Neural progenitor cell (in vitro differentiated cells): ENCODE measurements around the gene PDIA6. TPM values are rescaled to one million over a fixed set of nuclear protein-coding genes. Genes with fewer than 3 reads are reported as not detected.

Source experiments
- DNase-seq: peaks from one replicate; pipeline ENCODE4 v3.0.0-alpha.2; 2016; ENCODE audit warnings: low spot score
- H2AFZ ChIP-seq: fragments of 200-600 bp; sonication (generic); replicated peaks from 2 replicates; pipeline ENCODE4 v1.6.1; 2016; ENCODE audit warnings: antibody characterized with exemption
- H3F3A ChIP-seq: fragments of 200-600 bp; sonication (generic); 2 replicates; pipeline ENCODE4 v1.6.1; 2016; ENCODE audit warnings: antibody characterized with exemption, low read depth
- H3K27ac ChIP-seq: fragments of 200-600 bp; sonication (generic); 2 replicates; pipeline ENCODE4 v1.5.1; 2016; ENCODE audit warnings: mild to moderate bottlenecking
- H3K27me3 ChIP-seq: fragments of 200-600 bp; sonication (generic); 2 replicates; pipeline ENCODE4 v1.6.1; 2016; ENCODE audit warnings: mild to moderate bottlenecking, moderate library complexity
- H3K36me3 ChIP-seq: fragments of 200-600 bp; sonication (generic); 2 replicates; pipeline ENCODE4 v1.5.1; 2016
- H3K4me1 ChIP-seq: fragments of 200-600 bp; sonication (generic); 2 replicates; pipeline ENCODE4 v1.6.1; 2016; ENCODE audit warnings: mixed run types
- H3K4me2 ChIP-seq: fragments of 200-600 bp; sonication (generic); 2 replicates; pipeline ENCODE4 v1.6.1; 2016
- H3K4me3 ChIP-seq: fragments of 200-600 bp; sonication (generic); 2 replicates; pipeline ENCODE4 v1.5.1; 2016
- H3K79me2 ChIP-seq: fragments of 200-600 bp; sonication (generic); 2 replicates; pipeline ENCODE4 v1.6.1; 2016; ENCODE audit warnings: low read depth
- H3K9ac ChIP-seq: fragments of 200-600 bp; sonication (generic); 2 replicates; pipeline ENCODE4 v1.6.1; 2016
- H3K9me3 ChIP-seq: fragments of 200-600 bp; sonication (generic); 2 replicates; pipeline ENCODE4 v1.5.1; 2016; ENCODE audit warnings: low read depth
- H4K20me1 ChIP-seq: fragments of 200-600 bp; sonication (generic); 2 replicates; pipeline ENCODE4 v1.6.1; 2016; ENCODE audit warnings: low read depth
- H3K27ac Mint-ChIP-seq: 3 replicates; pipeline ENCODE4 v1.8.0; 2021; ENCODE audit warnings: mixed read lengths
- H3K27me3 Mint-ChIP-seq: 2 replicates; pipeline ENCODE4 v1.8.0; 2022; ENCODE audit warnings: low read depth, mild to moderate bottlenecking, inconsistent platforms, moderate library complexity, mixed read lengths; ENCODE audit not compliant: insufficient read depth
- H3K36me3 Mint-ChIP-seq: 3 replicates; pipeline ENCODE4 v1.8.0; 2021; ENCODE audit warnings: mixed read lengths
- H3K4me1 Mint-ChIP-seq: 3 replicates; pipeline ENCODE4 v1.8.0; 2021; ENCODE audit warnings: mixed read lengths
- H3K4me3 Mint-ChIP-seq: 3 replicates; pipeline ENCODE4 v1.8.0; 2021; ENCODE audit warnings: mild to moderate bottlenecking, moderate library complexity, mixed read lengths
- H3K9me3 Mint-ChIP-seq: 3 replicates; pipeline ENCODE4 v1.8.0; 2020; ENCODE audit warnings: mixed read lengths
- CTCF ChIP-seq: fragments of 200-600 bp; sonication (generic); IDR thresholded peaks from 2 replicates; pipeline ENCODE4 v1.5.1; 2017; ENCODE audit warnings: antibody characterized with exemption, mild to moderate bottlenecking
- EZH2 ChIP-seq: fragments of 200-600 bp; sonication (generic); IDR thresholded peaks from 2 replicates; pipeline ENCODE4 v1.6.1; 2017; ENCODE audit warnings: antibody characterized with exemption, mild to moderate bottlenecking, moderate library complexity
- EZH2phosphoT487 ChIP-seq: fragments of 200-600 bp; sonication (generic); IDR thresholded peaks from 2 replicates; pipeline ENCODE4 v1.6.1; 2017; ENCODE audit warnings: antibody characterized with exemption
- total RNA-seq: library from RNA; depleted of rRNA; stranded (reverse); fragments of >200 nt; gene quantifications from 2 replicates; pipeline ENCODE4 v1.2.3, GENCODE V29; 2015; ENCODE audit warnings: low replicate concordance

The PDIA6 gene
- total RNA-seq, 1 donor from 2014 or later = 381 TPM

- Mint-ChIP-seq H3K36me3 (no peaks in the 10 kb centered on the region), H3K27me3 (peaks cover 25% of the 10 kb centered on the region), H3K4me1 (peaks cover 20% of the 10 kb centered on the region), H3K9me3 (no peaks in the 10 kb centered on the region), H3K4me3 (no peak overlapping the region), H3K27ac (no peak overlapping the region)
- Histone ChIP-seq H3K27me3 (peaks cover 27% of the 10 kb centered on the region), H4K20me1 (no peaks in the 10 kb centered on the region), H3K4me2 (no peak overlapping the region), H3K36me3 (no peaks in the 10 kb centered on the region), H3K79me2 (no peaks in the 10 kb centered on the region), H3F3A (no peaks in the 10 kb centered on the region), H3K9ac (no peak overlapping the region), H3K4me1 (no peaks in the 10 kb centered on the region), H3K27ac (no peak overlapping the region), H3K4me3 (no peak overlapping the region), H2AFZ (no peak overlapping the region), H3K9me3 (no peaks in the 10 kb centered on the region)
- TF ChIP-seq EZH2phosphoT487 = no peak
- TF ChIP-seq EZH2 = no peak
- no peak for TF ChIP-seq CTCF
- DNase-seq = no peak
Observed at GRCh38 chr2:10829299-10829698, 16.7 kb upstream of the PDIA6 start.

GRCh38 chr2:10828346-10828745 lies 15.8 kb upstream of the PDIA6 start:
- no peaks in the 10 kb centered on the region for H3K79me2 ChIP-seq
- TF ChIP-seq EZH2 = no peak
- no peak for TF ChIP-seq CTCF
- TF ChIP-seq EZH2phosphoT487 = no peak
- peaks cover 17% of the 10 kb centered on the region for H3K27me3 ChIP-seq
- no peaks in the 10 kb centered on the region for H4K20me1 ChIP-seq
- H3K4me2 ChIP-seq = no peak overlapping the region
- H3K4me1 Mint-ChIP-seq = peaks cover 13% of the 10 kb centered on the region
- H2AFZ ChIP-seq = no peak overlapping the region
- peaks cover 25% of the 10 kb centered on the region for H3K27me3 Mint-ChIP-seq
- no peak for DNase-seq
- no peaks in the 10 kb centered on the region for H3K9me3 ChIP-seq
- no peaks in the 10 kb centered on the region for H3F3A ChIP-seq
- no peaks in the 10 kb centered on the region for H3K36me3 ChIP-seq
- no peaks in the 10 kb centered on the region for H3K9me3 Mint-ChIP-seq
- H3K9ac ChIP-seq = no peak overlapping the region
- H3K27ac Mint-ChIP-seq = no peak overlapping the region
- no peak overlapping the region for H3K27ac ChIP-seq
- H3K4me3 ChIP-seq = no peak overlapping the region
- H3K4me1 ChIP-seq = no peaks in the 10 kb centered on the region
- H3K36me3 Mint-ChIP-seq = no peaks in the 10 kb centered on the region
- no peak overlapping the region for H3K4me3 Mint-ChIP-seq

- Mint-ChIP-seq H3K27ac (no peak overlapping the region), H3K27me3 (peaks cover 25% of the 10 kb centered on the region), H3K4me3 (no peak overlapping the region), H3K4me1 (peaks cover 3% of the 10 kb centered on the region), H3K36me3 (no peaks in the 10 kb centered on the region), H3K9me3 (no peaks in the 10 kb centered on the region)
- H3K36me3 ChIP-seq = no peaks in the 10 kb centered on the region
- no peak overlapping the region for H3K9ac ChIP-seq
- H4K20me1 ChIP-seq = no peaks in the 10 kb centered on the region
- H3K79me2 ChIP-seq = no peaks in the 10 kb centered on the region
- no peaks in the 10 kb centered on the region for H3F3A ChIP-seq
- no peak overlapping the region for H3K27ac ChIP-seq
- no peaks in the 10 kb centered on the region for H3K9me3 ChIP-seq
- no peak overlapping the region for H2AFZ ChIP-seq
- no peak for DNase-seq
- TF ChIP-seq EZH2 = no peak
- no peak overlapping the region for H3K4me2 ChIP-seq
- H3K4me3 ChIP-seq = no peak overlapping the region
- H3K4me1 ChIP-seq = no peaks in the 10 kb centered on the region
- peaks cover 5% of the 10 kb centered on the region for H3K27me3 ChIP-seq
Observed at GRCh38 chr2:10826625-10827024, 14.0 kb upstream of the PDIA6 start.

GRCh38 chr2:10826026-10826425 lies 13.4 kb upstream of the PDIA6 start:
- Histone ChIP-seq H3K4me3 (no peak overlapping the region), H3F3A (no peaks in the 10 kb centered on the region), H3K4me1 (no peaks in the 10 kb centered on the region), H2AFZ (no peak overlapping the region), H3K79me2 (no peaks in the 10 kb centered on the region), H3K27me3 (peaks cover 5% of the 10 kb centered on the region), H3K9ac (no peak overlapping the region), H3K9me3 (no peaks in the 10 kb centered on the region), H3K27ac (no peak overlapping the region), H3K4me2 (no peak overlapping the region), H3K36me3 (no peaks in the 10 kb centered on the region), H4K20me1 (no peaks in the 10 kb centered on the region)
- no peaks in the 10 kb centered on the region for H3K4me1 Mint-ChIP-seq
- H3K36me3 Mint-ChIP-seq = no peaks in the 10 kb centered on the region
- no peaks in the 10 kb centered on the region for H3K9me3 Mint-ChIP-seq
- peaks cover 23% of the 10 kb centered on the region for H3K27me3 Mint-ChIP-seq
- no peak for DNase-seq
- no peak overlapping the region for H3K4me3 Mint-ChIP-seq
- no peak overlapping the region for H3K27ac Mint-ChIP-seq
- TF ChIP-seq CTCF (no peak), EZH2 (no peak), EZH2phosphoT487 (no peak)
